Astrocyte of the cerebellum (primary cell): ENCODE data around the gene ZC3H4.

Experiments used
- DNase-seq: peaks from one replicate; pipeline ENCODE4 v3.0.0-alpha.2; 2011; ENCODE audit warnings: low read depth
- H3K4me3 ChIP-seq: 2 replicates; pipeline ENCODE4 v1.5.1; 2011; ENCODE audit warnings: mild to moderate bottlenecking, low read depth, low read length, moderate library complexity
- CTCF ChIP-seq: IDR thresholded peaks from 2 replicates; pipeline ENCODE4 v1.5.1; 2012; ENCODE audit warnings: low read length, low read depth, moderate library complexity, mild to moderate bottlenecking; ENCODE audit errors: missing control alignments
- in situ Hi-C: cut with HindIII; loops from 2 replicates; pipeline ENCODE4 v1.10.0; 2017; ENCODE audit warnings: low sequenced_read_pairs

ZC3H4 gene

GRCh38 chr19:47156861-47157430 is 43.4 kb upstream of the ZC3H4 start:
- in situ Hi-C loops = no loop called here
- no peak for TF ChIP-seq CTCF
- peak; percentile 76 for DNase-seq
- no peak overlapping the region for H3K4me3 ChIP-seq

GRCh38 chr19:47155148-47155547 is 41.6 kb upstream of the ZC3H4 start:
- H3K4me3 ChIP-seq = no peak overlapping the region
- in situ Hi-C loops = no loop called here
- TF ChIP-seq CTCF = no peak
- DNase-seq = no peak

GRCh38 chr19:47153266-47153665 is 39.7 kb upstream of the ZC3H4 start:
- no peak overlapping the region for H3K4me3 ChIP-seq
- TF ChIP-seq CTCF = no peak
- DNase-seq = no peak
- in situ Hi-C loops = no loop called here

DNA sequence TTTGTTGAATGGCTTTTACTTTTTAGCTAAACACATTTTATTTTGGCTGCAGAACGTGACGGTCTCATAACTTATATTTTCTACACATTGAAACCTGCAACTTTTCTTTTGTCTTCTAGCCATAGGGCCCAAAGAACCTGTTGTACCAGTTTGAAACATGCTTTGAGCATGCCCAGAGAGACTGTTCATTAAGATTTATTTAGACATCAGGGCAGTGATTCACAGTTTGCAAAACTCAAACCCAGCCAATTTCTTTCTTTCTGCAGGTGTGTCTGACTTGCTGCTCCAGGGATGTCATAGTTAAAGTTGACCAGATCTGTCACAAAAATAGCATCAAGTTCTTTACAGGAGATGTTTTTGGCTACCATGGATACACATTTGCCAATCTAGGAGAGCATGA is 39.1 kb upstream of the ZC3H4 start:
- H3K4me3 ChIP-seq = no peak overlapping the region
- in situ Hi-C loops = no loop called here
- TF ChIP-seq CTCF = no peak
- DNase-seq = no peak

GRCh38 chr19:47152205-47152604 is 38.6 kb upstream of the ZC3H4 start:
- no peak for TF ChIP-seq CTCF
- no peak overlapping the region for H3K4me3 ChIP-seq
- in situ Hi-C loops = no loop called here
- DNase-seq = no peak

GRCh38 chr19:47151627-47152026 is 38.1 kb upstream of the ZC3H4 start:
- in situ Hi-C loops = no loop called here
- TF ChIP-seq CTCF = no peak
- no peak overlapping the region for H3K4me3 ChIP-seq
- no peak for DNase-seq

GRCh38 chr19:47146920-47147319 is 33.3 kb upstream of the ZC3H4 start:
- H3K4me3 ChIP-seq = no peak overlapping the region
- in situ Hi-C loops = no loop called here
- DNase-seq = no peak
- no peak for TF ChIP-seq CTCF
